Measurements from ENCODE around the gene XPOT.

The XPOT gene

GRCh38 chr12:64466178-64466577 lies 62.0 kb downstream of the XPOT start:
- no peak for DNase-seq (ENCODE audit: low read depth)

GRCh38 chr12:64468966-64469365 lies 64.8 kb downstream of the XPOT start:
- no peak for DNase-seq (ENCODE audit: low read depth)

- no peak for DNase-seq (ENCODE audit: low read depth)
Measured at GRCh38 chr12:64469455-64470142, 65.4 kb downstream of the XPOT start.

GRCh38 chr12:64470495-64470894 lies 66.3 kb downstream of the XPOT start:
- DNase-seq (ENCODE audit: low read depth) = no peak

DNA sequence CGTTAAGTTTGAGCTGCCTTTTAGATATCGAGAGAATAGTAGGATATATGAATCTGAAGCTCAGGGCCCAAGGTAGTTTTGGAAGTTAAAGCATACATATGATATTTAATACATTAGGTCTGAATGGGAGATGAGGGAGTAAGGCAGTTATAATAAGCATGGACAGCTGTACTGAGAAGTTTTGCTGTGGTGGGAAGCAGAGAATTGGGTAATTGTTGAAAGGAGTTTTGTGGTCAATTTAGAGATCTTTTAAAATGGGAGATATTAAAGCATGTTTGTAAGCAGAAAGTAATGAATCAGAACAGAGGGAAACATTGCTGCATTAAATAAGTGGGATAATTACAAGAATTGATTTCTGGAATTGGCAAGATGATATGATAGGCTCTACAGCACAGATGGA lies 69.0 kb downstream of the XPOT start:
- DNase-seq (ENCODE audit: low read depth) = no peak

- no peak for DNase-seq (ENCODE audit: low read depth)
Measured at GRCh38 chr12:64475518-64475917, 71.3 kb downstream of the XPOT start.

GRCh38 chr12:64476844-64477243 lies 72.7 kb downstream of the XPOT start:
- DNase-seq (ENCODE audit: low read depth) = no peak

- DNase-seq (ENCODE audit: low read depth) = no peak
Measured at GRCh38 chr12:64478661-64479060, 74.5 kb downstream of the XPOT start.

- no peak for DNase-seq (ENCODE audit: low read depth)
Measured at GRCh38 chr12:64480148-64480547, 76.0 kb downstream of the XPOT start.

GRCh38 chr12:64486657-64487056 lies 82.5 kb downstream of the XPOT start:
- no peak for DNase-seq (ENCODE audit: low read depth)

DNA sequence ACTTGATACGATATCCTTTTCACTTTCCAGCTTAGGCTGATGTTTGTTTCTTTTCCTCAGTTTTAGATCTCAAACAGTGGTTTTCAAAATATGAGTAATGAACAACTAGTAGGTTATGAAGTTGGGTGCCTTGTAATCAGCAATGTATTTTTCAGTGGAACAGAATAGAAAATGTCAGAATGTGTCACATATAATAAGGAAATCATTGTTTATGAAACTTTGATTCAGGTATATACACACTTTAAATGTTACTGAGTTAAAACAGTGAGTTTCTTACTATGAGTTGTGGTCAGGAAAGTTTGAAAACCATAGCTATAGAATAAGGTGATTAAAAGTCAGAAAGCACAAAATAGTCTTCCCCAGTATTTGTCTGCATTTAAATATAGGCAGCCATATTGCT lies 87.5 kb downstream of the XPOT start:
- no peak for DNase-seq (ENCODE audit: low read depth)

GRCh38 chr12:64493513-64493912 lies 89.3 kb downstream of the XPOT start:
- DNase-seq (ENCODE audit: low read depth) = no peak

DNA sequence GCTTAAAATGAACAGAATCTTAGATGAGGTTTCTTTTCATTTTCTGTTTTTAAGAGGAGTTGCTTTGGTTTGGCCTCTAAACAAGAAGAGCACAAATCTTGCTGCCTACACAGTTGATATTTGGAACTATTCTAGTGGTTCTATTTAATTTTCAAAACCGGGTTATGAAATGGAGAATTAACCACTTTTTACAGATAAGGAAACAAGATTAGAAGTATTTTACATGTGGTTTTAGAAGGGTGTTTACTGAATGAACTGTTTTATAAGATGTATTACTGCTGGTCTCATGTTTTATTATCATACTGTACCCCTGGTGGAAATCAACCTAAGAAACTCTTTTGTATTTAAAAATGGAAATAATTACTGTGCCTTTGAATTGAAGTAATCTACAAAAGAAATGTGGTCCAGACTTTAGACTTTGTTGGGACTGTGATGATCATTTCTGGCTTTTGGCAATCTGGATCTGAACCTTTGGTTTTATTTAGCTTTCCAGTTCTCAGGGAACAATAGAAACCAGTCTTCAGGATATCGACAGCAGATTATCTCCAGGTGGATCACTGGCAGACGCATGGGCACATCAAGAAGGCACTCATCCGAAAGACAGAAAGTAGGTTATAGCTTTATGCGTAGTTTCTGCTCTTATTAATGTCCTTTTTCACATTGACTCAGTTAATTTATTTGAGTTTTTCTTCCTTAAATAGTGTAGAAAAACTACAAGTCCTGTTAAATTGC lies 91.0 kb downstream of the XPOT start:
- DNase-seq (ENCODE audit: low read depth) = no peak

DNA sequence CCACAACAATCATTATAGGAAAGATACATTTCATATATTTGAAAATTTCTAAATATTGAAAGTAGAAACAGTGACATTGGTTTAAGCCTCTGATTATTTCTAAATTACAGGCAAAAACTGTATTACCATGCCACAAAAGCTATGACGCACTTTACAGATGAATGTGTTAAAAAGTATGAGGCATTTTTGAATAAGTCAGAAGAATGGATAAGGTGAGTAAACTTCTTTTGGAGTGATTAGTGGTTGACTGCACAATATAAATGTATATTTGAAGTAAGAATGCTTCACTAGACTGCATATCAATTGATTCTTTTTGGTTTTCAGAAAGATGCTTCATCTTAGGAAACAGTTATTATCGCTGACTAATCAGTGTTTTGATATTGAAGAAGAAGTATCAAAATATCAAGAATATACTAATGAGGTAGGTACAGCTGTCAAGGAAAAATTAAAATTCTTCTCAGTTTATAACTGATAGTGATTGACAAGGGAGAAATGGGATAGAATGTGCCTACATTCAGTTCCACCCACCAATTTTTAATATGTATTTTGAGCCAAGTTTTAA lies 92.7 kb downstream of the XPOT start:
- no peak for DNase-seq (ENCODE audit: low read depth)

DNA sequence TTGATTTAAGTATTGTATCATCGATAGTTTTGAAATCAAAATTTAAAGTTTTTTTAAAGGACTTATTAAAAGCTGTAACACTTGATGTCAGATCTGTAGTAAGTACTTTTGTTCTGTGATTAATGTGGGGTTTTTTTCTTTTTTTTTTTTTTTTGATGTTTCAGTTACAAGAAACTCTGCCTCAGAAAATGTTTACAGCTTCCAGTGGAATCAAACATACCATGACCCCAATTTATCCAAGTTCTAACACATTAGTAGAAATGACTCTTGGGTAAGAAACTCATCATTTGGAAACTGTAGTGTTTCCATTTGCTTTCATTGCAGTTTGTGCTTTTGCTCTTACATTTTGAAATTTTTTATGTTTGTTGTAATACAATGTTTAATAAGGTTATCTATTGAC lies 93.3 kb downstream of the XPOT start:
- no peak for DNase-seq (ENCODE audit: low read depth)

DNA sequence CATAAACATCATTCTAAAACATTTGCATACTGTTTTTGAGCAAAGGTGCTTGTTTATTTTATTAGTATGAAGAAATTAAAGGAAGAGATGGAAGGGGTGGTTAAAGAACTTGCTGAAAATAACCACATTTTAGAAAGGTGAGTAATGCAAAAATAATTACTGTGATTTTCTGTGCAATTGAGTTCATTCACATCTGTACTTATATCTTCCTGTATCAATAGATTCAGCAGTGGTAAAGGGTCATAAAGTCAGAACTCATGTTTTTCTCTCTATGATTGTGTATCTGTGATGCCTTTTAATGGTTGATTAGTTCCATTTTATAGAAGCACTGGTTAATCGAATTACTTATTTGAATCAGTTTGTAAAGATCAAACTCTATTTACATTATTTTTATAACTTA lies 93.7 kb downstream of the XPOT start:
- DNase-seq (ENCODE audit: low read depth) = no peak

DNA sequence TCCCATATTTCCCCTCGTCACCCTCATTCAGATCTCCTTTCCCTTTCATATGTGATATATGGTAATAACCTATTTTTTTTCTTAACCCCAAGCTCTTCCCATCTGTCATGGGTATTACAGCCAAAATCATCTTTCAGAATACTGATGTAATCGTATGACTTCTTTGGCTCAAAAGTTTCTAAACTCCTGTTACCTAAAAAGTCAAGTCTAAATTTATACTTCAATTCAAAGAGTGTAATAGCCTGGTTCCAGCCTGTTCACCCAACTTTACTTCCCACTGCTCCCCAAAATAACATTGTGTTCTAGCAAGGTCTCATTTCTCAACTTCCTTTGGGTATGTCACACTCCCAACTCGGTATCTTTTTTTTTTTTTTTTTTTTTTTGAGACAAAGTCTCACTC lies 96.2 kb downstream of the XPOT start:
- DNase-seq (ENCODE audit: low read depth) = no peak
